Mesenchymal stem cell (in vitro differentiated cells and primary cell): ENCODE results near the gene DSCAML1.

Experiments used
- DNase-seq: peaks from one replicate; pipeline ENCODE4 v3.0.0-alpha.2; 2013
- H2AFZ ChIP-seq: one replicate; pipeline ENCODE4 v1.6.1; 2013; ENCODE audit warnings: low read depth, mild to moderate bottlenecking, control low read depth, inconsistent platforms, low read length, moderate library complexity
- H2AK5ac ChIP-seq: 2 replicates; pipeline ENCODE4 v1.6.1; 2013; ENCODE audit warnings: low read length, moderate library complexity, mild to moderate bottlenecking, inconsistent platforms; ENCODE audit not compliant: severe bottlenecking
- H2BK120ac ChIP-seq: one replicate; pipeline ENCODE4 v1.6.1; 2013; ENCODE audit warnings: low read depth, mild to moderate bottlenecking, inconsistent platforms, low read length, moderate library complexity
- H2BK12ac ChIP-seq, 2 experiments: one replicate each; pipeline ENCODE4 v1.6.1; 2013; ENCODE audit warnings: inconsistent platforms in 2 of 2, low read length in 2 of 2, mild to moderate bottlenecking in 2 of 2, moderate library complexity in 2 of 2, control low read depth in 1 of 2
- H2BK15ac ChIP-seq: one replicate; pipeline ENCODE4 v1.6.1; 2013; ENCODE audit warnings: mild to moderate bottlenecking, low read depth, inconsistent platforms; ENCODE audit not compliant: poor library complexity, severe bottlenecking
- H2BK5ac ChIP-seq: 2 replicates; pipeline ENCODE4 v1.6.1; 2013; ENCODE audit warnings: low read depth, mild to moderate bottlenecking, low read length, control low read depth, inconsistent platforms; ENCODE audit not compliant: poor library complexity, severe bottlenecking
- H3K14ac ChIP-seq, 2 experiments: one replicate each; pipeline ENCODE4 v1.6.1; 2013; ENCODE audit warnings: inconsistent platforms in 2 of 2, low read length in 2 of 2, control low read depth in 1 of 2, mild to moderate bottlenecking in 1 of 2, moderate library complexity in 1 of 2
- H3K18ac ChIP-seq, 2 experiments: one replicate each; pipeline ENCODE4 v1.6.1; 2013; ENCODE audit warnings: inconsistent platforms in 2 of 2, low read length in 2 of 2, control low read depth in 1 of 2, low read depth in 1 of 2, mild to moderate bottlenecking in 1 of 2
- H3K23ac ChIP-seq, 2 experiments: one replicate each; pipeline ENCODE4 v1.6.1; 2013; ENCODE audit warnings: inconsistent platforms in 2 of 2, low read length in 2 of 2, mild to moderate bottlenecking in 2 of 2, moderate library complexity in 2 of 2, control low read depth in 1 of 2
- H3K27ac ChIP-seq: 2 replicates; pipeline ENCODE4 v1.5.1; 2013; ENCODE audit warnings: mild to moderate bottlenecking, moderate library complexity, low read length, control low read depth, inconsistent platforms; ENCODE audit not compliant: poor library complexity, severe bottlenecking
- H3K27me3 ChIP-seq, 2 experiments: 2 replicates each; pipeline versions ENCODE4 v1.6.1 to v1.7.0; 2013; ENCODE audit warnings: low read length in 2 of 2, mild to moderate bottlenecking in 2 of 2, moderate library complexity in 2 of 2, control low read depth in 1 of 2, inconsistent platforms in 1 of 2; ENCODE audit not compliant: control insufficient read depth in 1 of 2, insufficient read depth in 1 of 2
- H3K36me3 ChIP-seq, 2 experiments: 2 replicates each; pipeline versions ENCODE4 v1.6.1 to v1.7.0; 2013; ENCODE audit warnings: low read length in 2 of 2, control low read depth in 1 of 2, inconsistent platforms in 1 of 2, low read depth in 1 of 2, mild to moderate bottlenecking in 1 of 2; ENCODE audit not compliant: insufficient read depth in 2 of 2, control insufficient read depth in 1 of 2
- H3K4ac ChIP-seq, 2 experiments: one replicate each; pipeline ENCODE4 v1.6.1; 2013; ENCODE audit warnings: inconsistent platforms in 2 of 2, low read length in 2 of 2, mild to moderate bottlenecking in 2 of 2, moderate library complexity in 2 of 2, control low read depth in 1 of 2, low read depth in 1 of 2
- H3K4me1 ChIP-seq: 2 replicates; pipeline ENCODE4 v1.6.1; 2013; ENCODE audit warnings: low read depth, low read length, control low read depth; ENCODE audit not compliant: control insufficient read depth, insufficient read depth
- H3K4me2 ChIP-seq: 2 replicates; pipeline ENCODE4 v1.6.1; 2013; ENCODE audit warnings: low read length, mild to moderate bottlenecking, inconsistent platforms; ENCODE audit not compliant: poor library complexity, severe bottlenecking
- H3K4me3 ChIP-seq, 2 experiments: 2 replicates each; pipeline versions ENCODE4 v1.5.1 to v1.7.0; 2013; ENCODE audit warnings: low read length in 2 of 2, mild to moderate bottlenecking in 2 of 2, control low read depth in 1 of 2, low read depth in 1 of 2; ENCODE audit not compliant: insufficient read depth in 1 of 2
- H3K79me1 ChIP-seq: replicated peaks from 2 replicates; pipeline ENCODE4 v1.6.1; 2013; ENCODE audit warnings: mild to moderate bottlenecking, control low read depth, low read length, inconsistent platforms; ENCODE audit not compliant: poor library complexity, severe bottlenecking
- H3K9ac ChIP-seq: 2 replicates; pipeline ENCODE4 v1.7.0; 2013; ENCODE audit warnings: mild to moderate bottlenecking, low read length, moderate library complexity
- H3K9me3 ChIP-seq: 2 replicates; pipeline ENCODE4 v1.7.0; 2013; ENCODE audit warnings: mild to moderate bottlenecking, low read length; ENCODE audit not compliant: control insufficient read depth
- H4K8ac ChIP-seq: one replicate; pipeline ENCODE4 v1.6.1; 2013; ENCODE audit warnings: inconsistent platforms, mild to moderate bottlenecking, low read length, moderate library complexity
- H4K91ac ChIP-seq: one replicate; pipeline ENCODE4 v1.6.1; 2013; ENCODE audit warnings: mild to moderate bottlenecking, low read length, inconsistent platforms
- WGBS: methylation state at CpG from one replicate; pipeline ENCODE4 v1.1.7; 2013; ENCODE audit warnings: mixed read lengths; 5-methylcytosine and 5-hydroxymethylcytosine counted together

DSCAML1 gene

GRCh38 chr11:117614728-117615127, 182.3 kb downstream of the DSCAML1 start:
- no peak overlapping the region for H3K4ac ChIP-seq
- H3K27ac ChIP-seq = no peak overlapping the region
- no peak overlapping the region for H4K91ac ChIP-seq
- no peak overlapping the region for H2AK5ac ChIP-seq
- H3K4me2 ChIP-seq = no peak overlapping the region
- H4K8ac ChIP-seq = no peak overlapping the region
- no peak overlapping the region for H2BK15ac ChIP-seq
- no peak overlapping the region for H3K4me3 ChIP-seq
- no peaks in the 10 kb centered on the region for H3K36me3 ChIP-seq
- H2AFZ ChIP-seq = no peak overlapping the region
- no peaks in the 10 kb centered on the region for H3K79me1 ChIP-seq
- no peak overlapping the region for H3K9ac ChIP-seq
- WGBS = 74% methylated on average over 3 of the region's 3 CpGs
- H3K18ac ChIP-seq = no peak overlapping the region
- H3K14ac ChIP-seq = no peak overlapping the region
- H3K4me1 ChIP-seq = peaks cover 16% of the 10 kb centered on the region
- no peak overlapping the region for H2BK5ac ChIP-seq
- no peak overlapping the region for H2BK12ac ChIP-seq
- H2BK120ac ChIP-seq = no peak overlapping the region
- no peak for DNase-seq
- H3K23ac ChIP-seq = no peak overlapping the region
- H3K27me3 ChIP-seq = peaks cover 11 to 61% of the 10 kb centered on the region in 2 experiments
- H3K9me3 ChIP-seq = no peaks in the 10 kb centered on the region

- Histone ChIP-seq H2BK12ac (no peak overlapping the region), H3K9ac (no peak overlapping the region), H2BK15ac (no peak overlapping the region), H2AK5ac (no peak overlapping the region), H2BK5ac (no peak overlapping the region), H3K4me2 (no peak overlapping the region), H2BK120ac (no peak overlapping the region), H3K4ac (no peak overlapping the region), H3K36me3 (no peaks in the 10 kb centered on the region), H3K27me3 (peaks cover 5 to 56% of the 10 kb centered on the region in 2 experiments), H3K79me1 (no peaks in the 10 kb centered on the region), H3K14ac (no peak overlapping the region), H3K4me3 (no peak overlapping the region), H3K27ac (no peak overlapping the region), H4K91ac (no peak overlapping the region), H4K8ac (no peak overlapping the region), H3K9me3 (no peaks in the 10 kb centered on the region), H2AFZ (no peak overlapping the region), H3K23ac (no peak overlapping the region), H3K18ac (no peak overlapping the region), H3K4me1 (peaks cover 17% of the 10 kb centered on the region)
- 6% methylated on average over 2 of the region's 6 CpGs for WGBS
- no peak for DNase-seq
These were observed 183.5 kb downstream of the DSCAML1 start for GRCh38 chr11:117613521-117613920.

GRCh38 chr11:117612177-117612576, 184.8 kb downstream of the DSCAML1 start:
- no peaks in the 10 kb centered on the region for H3K79me1 ChIP-seq
- no peak overlapping the region for H4K8ac ChIP-seq
- H2BK15ac ChIP-seq = no peak overlapping the region
- no peak overlapping the region for H3K23ac ChIP-seq
- no peak overlapping the region for H3K4ac ChIP-seq
- H3K14ac ChIP-seq = no peak overlapping the region
- no peaks in the 10 kb centered on the region for H3K9me3 ChIP-seq
- H2BK5ac ChIP-seq = no peak overlapping the region
- no peak overlapping the region for H2AFZ ChIP-seq
- WGBS = 81% methylated on average over 7 of the region's 7 CpGs
- DNase-seq = no peak
- H2AK5ac ChIP-seq = no peak overlapping the region
- no peak overlapping the region for H3K4me3 ChIP-seq
- H3K9ac ChIP-seq = no peak overlapping the region
- no peak overlapping the region for H2BK120ac ChIP-seq
- H2BK12ac ChIP-seq = no peak overlapping the region
- H3K4me1 ChIP-seq = peaks cover 19% of the 10 kb centered on the region
- H3K27me3 ChIP-seq = peaks cover 5 to 44% of the 10 kb centered on the region in 2 experiments
- H4K91ac ChIP-seq = no peak overlapping the region
- H3K27ac ChIP-seq = no peak overlapping the region
- no peak overlapping the region for H3K4me2 ChIP-seq
- no peak overlapping the region for H3K18ac ChIP-seq
- H3K36me3 ChIP-seq = no peaks in the 10 kb centered on the region

GRCh38 chr11:117610901-117611300, 186.1 kb downstream of the DSCAML1 start:
- Histone ChIP-seq H2BK5ac (no peak overlapping the region), H2BK12ac (no peak overlapping the region), H2BK120ac (no peak overlapping the region), H3K9me3 (no peaks in the 10 kb centered on the region), H3K27ac (no peak overlapping the region), H3K4me1 (peaks cover 23% of the 10 kb centered on the region), H3K4ac (no peak overlapping the region), H2AK5ac (no peak overlapping the region), H3K18ac (no peak overlapping the region), H3K14ac (no peak overlapping the region), H3K9ac (no peak overlapping the region), H2AFZ (no peak overlapping the region), H3K36me3 (no peaks in the 10 kb centered on the region), H4K8ac (no peak overlapping the region), H3K4me3 (no peak overlapping the region), H3K79me1 (no peaks in the 10 kb centered on the region), H4K91ac (no peak overlapping the region), H2BK15ac (no peak overlapping the region), H3K27me3 (peaks cover 5 to 43% of the 10 kb centered on the region in 2 experiments), H3K4me2 (no peak overlapping the region), H3K23ac (no peak overlapping the region)
- 46% methylated on average over 4 of the region's 4 CpGs for WGBS
- no peak for DNase-seq
